GM12878 (cell line): ENCODE results near the gene AGTRAP. TPM values are rescaled to one million over a fixed set of nuclear protein-coding genes. Genes with fewer than 3 reads are reported as not detected.
A peak's percentile ranks its signal among the peaks of the same experiment; 100 is the strongest.

Experiments used
- ATAC-seq: fragments of 200-7000 bp; cut with Tn5 transposase; 3 replicates; pipeline ENCODE4 v1.9.1; 2020; ENCODE audit warnings: mild to moderate bottlenecking, moderate library complexity
- BruUV-seq: library from RNA; stranded (reverse); fragments of 400-500 nt; replicated peaks from 2 replicates; lab custom pipeline; 2021; lab: Mats Ljungman, UMichigan
- CTCF ChIA-PET: fragments of 300-600 bp; sonication (Branson Sonifier 250); formaldehyde crosslinking; extraction: SDS; loops from one replicate; lab custom pipeline; 2021; ENCODE audit warnings: inconsistent platforms; lab: Yijun Ruan, JAX
- POLR2A ChIA-PET: fragments of 350-600 bp; formaldehyde crosslinking; extraction: SDS; loops from one replicate; lab custom pipeline; 2021; ENCODE audit warnings: inconsistent platforms; lab: Charles Lee
- RAD21 ChIA-PET: fragments of 300-600 bp; sonication (Branson Sonifier 250); formaldehyde crosslinking; loops from one replicate; lab custom pipeline; 2023; ENCODE audit warnings: antibody characterized with exemption; ENCODE audit not compliant: unreplicated experiment; lab: Charles Lee
- SMC1A ChIA-PET: fragments of 300-600 bp; sonication (Branson Sonifier 250); formaldehyde crosslinking; loops from one replicate; lab custom pipeline; 2023; ENCODE audit not compliant: unreplicated experiment, uncharacterized antibody; lab: Charles Lee
- DNase-seq: peaks from one replicate; pipeline ENCODE4 v3.0.0-alpha.2; 2011; ENCODE audit warnings: low read depth, low spot score
- FAIRE-seq: peaks from 3 replicates; lab custom pipeline; 2011; peaks lifted over from hg19 to GRCh38; lab: Jason Lieb, UNC
- H2AFZ ChIP-seq: 2 replicates; pipeline ENCODE4 v1.6.0; 2011; ENCODE audit warnings: low read depth, low read length, control low read depth; ENCODE audit not compliant: control insufficient read depth
- H3K27ac ChIP-seq: 2 replicates; pipeline ENCODE4 v1.5.1; 2011; ENCODE audit warnings: control low read depth; ENCODE audit not compliant: control insufficient read depth, insufficient read depth
- H3K27me3 ChIP-seq, 2 experiments: replicated peaks in 1 of 2; 2 replicates each; pipeline versions ENCODE4 v1.6.0 to v1.6.1; 2011; ENCODE audit warnings: low read length in 1 of 2; ENCODE audit not compliant: control insufficient read depth in 2 of 2, insufficient read depth in 2 of 2
- H3K36me3 ChIP-seq, 2 experiments: 2 replicates each; pipeline ENCODE4 v1.5.1; 2011; ENCODE audit warnings: low read length in 1 of 2; ENCODE audit not compliant: control insufficient read depth in 2 of 2, insufficient read depth in 2 of 2
- H3K4me1 ChIP-seq: 2 replicates; pipeline ENCODE4 v1.6.1; 2011; ENCODE audit warnings: mild to moderate bottlenecking, low read length, moderate library complexity, mixed read lengths; ENCODE audit not compliant: control insufficient read depth, insufficient read depth
- H3K4me2 ChIP-seq: 2 replicates; pipeline ENCODE4 v1.6.0; 2011; ENCODE audit warnings: control low read depth; ENCODE audit not compliant: control insufficient read depth, insufficient read depth
- H3K4me3 ChIP-seq: fragments of 200-600 bp; sonication (generic); 2 replicates; pipeline ENCODE4 v1.5.1; 2016
- H3K79me2 ChIP-seq: 2 replicates; pipeline ENCODE4 v1.6.0; 2011; ENCODE audit warnings: low read length; ENCODE audit not compliant: control insufficient read depth, insufficient read depth
- H3K9ac ChIP-seq: 2 replicates; pipeline ENCODE4 v1.8.0; 2011; ENCODE audit warnings: low read length, control low read depth, mixed read lengths; ENCODE audit not compliant: control insufficient read depth, insufficient read depth
- H3K9me3 ChIP-seq: replicated peaks from 3 replicates; pipeline ENCODE4 v1.5.1; 2011; ENCODE audit warnings: mild to moderate bottlenecking, low read length; ENCODE audit not compliant: control insufficient read depth, insufficient read depth
- H4K20me1 ChIP-seq: 2 replicates; pipeline ENCODE4 v1.6.0; 2011; ENCODE audit not compliant: control insufficient read depth, insufficient read depth
- ATF7 ChIP-seq: fragments of 450-650 bp; IDR thresholded peaks from 2 replicates; pipeline ENCODE4 v1.6.1; 2016; ENCODE audit warnings: low read depth, mild to moderate bottlenecking
- JUNB ChIP-seq: IDR thresholded peaks from 2 replicates; pipeline ENCODE4 v1.6.1; 2016; ENCODE audit warnings: antibody characterized with exemption, mild to moderate bottlenecking
- WGBS: methylation state at CpG from one replicate; pipeline ENCODE4 v1.1.6; 2016; ENCODE audit warnings: low lambda C conversion rate; ENCODE audit not compliant: insufficient replicate concordance, insufficient coverage; ENCODE audit errors: missing lambda C conversion rate; 5-methylcytosine and 5-hydroxymethylcytosine counted together
- in situ Hi-C: fragments of 300-500 bp; cut with MboI; formaldehyde crosslinking; loops from 9 replicates; pipeline ENCODE4 v1.14.3; 2018; ENCODE audit warnings: mixed read lengths
- intact Hi-C: fragments of 100-400 bp; cut with micrococcal nuclease; formaldehyde crosslinking; loops from one replicate; pipeline ENCODE4 v1.14.2; 2022; ENCODE audit not compliant: unreplicated experiment
- polyA plus RNA-seq, 11 experiments: library from polyadenylated mRNA; depleted of rRNA in 4 of 11; unstranded in 6 of 11; stranded (reverse) in 5 of 11; fragments of >200 nt; fragmentation: Nextera tagmentation in 4 of 11; fragmentation: Illumina TruSeq in 1 of 11; extraction: Ambion mirVana in 4 of 11; extraction: Trizol in 1 of 11; gene quantifications; 1 replicate in 1 of 11; 2 replicates in 10 of 11; pipeline versions ENCODE4 v1.2.1 to v1.2.3, GENCODE V29; 2011 to 2016; ENCODE audit warnings: inconsistent platforms in 2 of 11, missing spikeins in 2 of 11, low read depth in 1 of 11
- total RNA-seq, 4 experiments: library from RNA; depleted of rRNA in 3 of 4; stranded (reverse); fragments of >200 nt in 3 of 4; fragmentation: Illumina TruSeq in 1 of 4; extraction: Trizol in 1 of 4; gene quantifications; 2 replicates each; pipeline versions ENCODE4 v1.2.1 to v1.2.3, GENCODE V29; 2013 to 2021
- TF ChIP-seq, protein P1 (sequence below): fragments of 450-650 bp; IDR thresholded peaks from 2 replicates; pipeline ENCODE4 v1.6.1; 2016; ENCODE audit warnings: mild to moderate bottlenecking, moderate library complexity, borderline replicate concordance

AGTRAP gene
- total and polyA plus RNA-seq, 10 of the 15 experiments (the other 5 are each of a cell fraction or from before 2014, with no cell fraction given) = 3.0 to 17.4 (median 10.2) TPM

DNA sequence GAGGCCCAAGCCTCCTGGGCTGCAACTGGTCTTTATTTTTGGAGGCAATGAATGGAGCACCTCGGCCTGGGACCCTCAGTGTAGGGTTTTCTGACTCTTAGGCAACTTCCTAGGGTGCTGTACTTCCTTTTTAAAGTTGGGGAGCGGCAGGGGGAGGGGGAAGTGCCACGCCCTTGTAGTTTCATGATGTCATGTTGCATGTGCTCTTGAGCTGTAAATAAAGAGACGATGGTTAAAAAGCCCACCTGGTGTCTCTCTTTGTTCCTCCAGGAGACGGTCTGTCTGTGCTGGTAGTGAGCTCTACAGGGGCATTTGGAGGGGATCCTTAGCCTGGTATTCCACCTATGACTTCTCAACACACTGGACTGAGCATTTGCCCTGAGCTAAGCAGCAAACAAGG is 10.3 kb upstream of the AGTRAP start:
- ChIA-PET RAD21 (interaction anchor here (0.7 to 1.5 kb wide), 2 partner anchors 12 to 82 kb away, joined by 3 read pairs; no protein-coding TSS in a partner anchor), POLR2A (no interaction called here), CTCF (interaction anchor here (0.6 to 2.6 kb wide), 3 partner anchors 61 to 83 kb away, joined by 3 to 7 read pairs (median 4); partner anchors contain the start of gene FBXO6), SMC1A (interaction anchor here (0.7 kb wide), 1 partner anchor 495 kb away, joined by 3 read pairs; no protein-coding TSS in a partner anchor)
- DNase-seq = no peak
- Histone ChIP-seq H3K36me3 (no peaks in the 10 kb centered on the region), H3K27me3 (no peaks in the 10 kb centered on the region), H3K27ac (no peak overlapping the region), H3K4me1 (peaks cover 10% of the 10 kb centered on the region), H3K9ac (no peak overlapping the region), H2AFZ (no peak overlapping the region), H3K4me2 (no peak overlapping the region), H3K9me3 (no peaks in the 10 kb centered on the region), H3K4me3 (no peak overlapping the region), H4K20me1 (no peaks in the 10 kb centered on the region), H3K79me2 (no peaks in the 10 kb centered on the region)
- FAIRE-seq = no peak
- in situ Hi-C loops = no loop called here
- intact Hi-C loops = no loop called here
- BruUV-seq = no TSS peak
- TF ChIP-seq JUNB = no peak
- ATAC-seq = no peak
- WGBS = 12% methylated on average over 5 of the region's 5 CpGs

DNA sequence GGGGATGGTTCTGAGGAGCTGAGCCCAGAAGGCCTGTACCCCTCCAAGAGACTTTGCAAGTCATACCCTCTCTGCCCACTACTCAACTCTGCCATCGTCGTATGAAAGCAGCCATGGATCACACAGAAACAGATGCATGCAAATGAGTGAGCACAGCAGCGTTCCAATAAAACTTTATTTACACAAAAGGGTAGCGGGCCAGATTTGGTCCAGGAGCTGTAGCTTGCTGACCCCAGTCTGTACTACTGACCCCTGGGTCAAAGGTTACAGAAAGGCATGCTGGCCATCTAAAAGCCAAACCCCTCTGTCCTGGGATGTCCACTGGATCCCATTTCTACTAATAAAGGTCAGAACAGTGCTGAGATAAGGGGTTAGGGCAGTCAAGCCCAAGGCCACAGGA is 8.8 kb upstream of the AGTRAP start:
- 61% methylated on average over 4 of the region's 4 CpGs for WGBS
- FAIRE-seq = no peak
- ChIA-PET POLR2A (no interaction called here), RAD21 (interaction anchor here (1.5 kb wide), 1 partner anchor 83 kb away, joined by 3 read pairs; no protein-coding TSS in a partner anchor), CTCF (interaction anchor here (0.8 kb wide), 1 partner anchor 83 kb away, joined by 3 read pairs; no protein-coding TSS in a partner anchor), SMC1A (no interaction called here)
- Histone ChIP-seq H3K4me3 (no peak overlapping the region), H3K4me2 (no peak overlapping the region), H3K9me3 (no peaks in the 10 kb centered on the region), H3K27ac (no peak overlapping the region), H4K20me1 (no peaks in the 10 kb centered on the region), H3K9ac (no peak overlapping the region), H3K27me3 (no peaks in the 10 kb centered on the region), H2AFZ (no peak overlapping the region), H3K36me3 (no peaks in the 10 kb centered on the region), H3K79me2 (no peaks in the 10 kb centered on the region), H3K4me1 (peaks cover 10% of the 10 kb centered on the region)
- DNase-seq = no peak
- intact Hi-C loops (no loop called here), in situ Hi-C loops (no loop called here)
- TF ChIP-seq, protein P1, sequence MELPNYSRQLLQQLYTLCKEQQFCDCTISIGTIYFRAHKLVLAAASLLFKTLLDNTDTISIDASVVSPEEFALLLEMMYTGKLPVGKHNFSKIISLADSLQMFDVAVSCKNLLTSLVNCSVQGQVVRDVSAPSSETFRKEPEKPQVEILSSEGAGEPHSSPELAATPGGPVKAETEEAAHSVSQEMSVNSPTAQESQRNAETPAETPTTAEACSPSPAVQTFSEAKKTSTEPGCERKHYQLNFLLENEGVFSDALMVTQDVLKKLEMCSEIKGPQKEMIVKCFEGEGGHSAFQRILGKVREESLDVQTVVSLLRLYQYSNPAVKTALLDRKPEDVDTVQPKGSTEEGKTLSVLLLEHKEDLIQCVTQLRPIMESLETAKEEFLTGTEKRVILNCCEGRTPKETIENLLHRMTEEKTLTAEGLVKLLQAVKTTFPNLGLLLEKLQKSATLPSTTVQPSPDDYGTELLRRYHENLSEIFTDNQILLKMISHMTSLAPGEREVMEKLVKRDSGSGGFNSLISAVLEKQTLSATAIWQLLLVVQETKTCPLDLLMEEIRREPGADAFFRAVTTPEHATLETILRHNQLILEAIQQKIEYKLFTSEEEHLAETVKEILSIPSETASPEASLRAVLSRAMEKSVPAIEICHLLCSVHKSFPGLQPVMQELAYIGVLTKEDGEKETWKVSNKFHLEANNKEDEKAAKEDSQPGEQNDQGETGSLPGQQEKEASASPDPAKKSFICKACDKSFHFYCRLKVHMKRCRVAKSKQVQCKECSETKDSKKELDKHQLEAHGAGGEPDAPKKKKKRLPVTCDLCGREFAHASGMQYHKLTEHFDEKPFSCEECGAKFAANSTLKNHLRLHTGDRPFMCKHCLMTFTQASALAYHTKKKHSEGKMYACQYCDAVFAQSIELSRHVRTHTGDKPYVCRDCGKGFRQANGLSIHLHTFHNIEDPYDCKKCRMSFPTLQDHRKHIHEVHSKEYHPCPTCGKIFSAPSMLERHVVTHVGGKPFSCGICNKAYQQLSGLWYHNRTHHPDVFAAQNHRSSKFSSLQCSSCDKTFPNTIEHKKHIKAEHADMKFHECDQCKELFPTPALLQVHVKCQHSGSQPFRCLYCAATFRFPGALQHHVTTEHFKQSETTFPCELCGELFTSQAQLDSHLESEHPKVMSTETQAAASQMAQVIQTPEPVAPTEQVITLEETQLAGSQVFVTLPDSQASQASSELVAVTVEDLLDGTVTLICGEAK = peak; percentile 69
- no peak for TF ChIP-seq ATF7
- no peak for ATAC-seq
- no TSS peak for BruUV-seq
